SHP77 (cell line): ENCODE results near the gene TMEM187.

Source experiments
- DNase-seq, 2 experiments: peaks; one replicate each; lab custom pipeline; 2025; lab: John Stamatoyannopoulos, UW

The TMEM187 gene

GRCh38 chrX:154020536-154021115, 48.1 kb downstream of the TMEM187 start:
- no peak for DNase-seq

DNA sequence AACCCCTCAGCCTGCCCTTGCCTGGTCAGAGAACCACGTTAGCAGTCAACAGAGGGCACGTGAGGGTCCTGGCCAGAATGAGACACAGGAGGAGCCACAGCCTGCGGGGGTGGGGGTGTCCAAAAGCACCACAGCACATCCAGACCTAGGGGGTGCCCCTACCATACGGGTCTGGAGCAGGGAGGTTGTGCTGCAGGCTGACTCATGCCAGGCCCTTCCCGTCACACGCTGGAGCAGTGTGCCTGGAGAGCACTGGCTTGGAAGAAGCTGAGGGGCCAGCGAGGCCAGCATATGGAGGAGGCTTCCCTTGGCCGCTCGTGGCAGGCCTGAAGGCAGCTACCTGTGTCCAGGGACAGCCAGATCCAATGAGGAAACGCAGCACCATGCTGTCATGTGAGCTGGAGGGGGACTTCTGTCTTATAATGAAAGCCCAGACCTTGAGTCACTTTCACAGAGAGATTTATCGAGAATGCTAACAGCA, 48.6 kb downstream of the TMEM187 start:
- no peak for DNase-seq

DNA sequence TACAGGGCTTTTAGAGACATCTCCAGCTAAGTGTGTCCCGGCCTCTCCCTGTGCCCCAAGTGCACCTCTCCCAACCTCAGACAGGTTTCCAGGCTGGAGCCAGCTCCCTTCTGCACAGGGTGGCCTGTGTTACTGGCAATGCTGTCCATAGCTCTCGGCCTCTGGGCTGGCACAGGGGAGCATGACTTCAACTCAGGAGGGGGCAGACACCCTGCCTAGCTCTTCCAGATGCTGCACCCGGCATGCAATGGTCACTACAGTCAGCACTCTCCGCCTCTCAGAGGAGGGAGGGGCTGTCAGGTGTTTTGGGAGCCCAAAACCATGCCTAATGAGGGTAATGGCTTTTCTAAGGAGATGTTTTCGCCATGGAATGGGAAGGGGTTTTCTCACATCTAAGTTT, 49.6 kb downstream of the TMEM187 start:
- DNase-seq = no peak

DNA sequence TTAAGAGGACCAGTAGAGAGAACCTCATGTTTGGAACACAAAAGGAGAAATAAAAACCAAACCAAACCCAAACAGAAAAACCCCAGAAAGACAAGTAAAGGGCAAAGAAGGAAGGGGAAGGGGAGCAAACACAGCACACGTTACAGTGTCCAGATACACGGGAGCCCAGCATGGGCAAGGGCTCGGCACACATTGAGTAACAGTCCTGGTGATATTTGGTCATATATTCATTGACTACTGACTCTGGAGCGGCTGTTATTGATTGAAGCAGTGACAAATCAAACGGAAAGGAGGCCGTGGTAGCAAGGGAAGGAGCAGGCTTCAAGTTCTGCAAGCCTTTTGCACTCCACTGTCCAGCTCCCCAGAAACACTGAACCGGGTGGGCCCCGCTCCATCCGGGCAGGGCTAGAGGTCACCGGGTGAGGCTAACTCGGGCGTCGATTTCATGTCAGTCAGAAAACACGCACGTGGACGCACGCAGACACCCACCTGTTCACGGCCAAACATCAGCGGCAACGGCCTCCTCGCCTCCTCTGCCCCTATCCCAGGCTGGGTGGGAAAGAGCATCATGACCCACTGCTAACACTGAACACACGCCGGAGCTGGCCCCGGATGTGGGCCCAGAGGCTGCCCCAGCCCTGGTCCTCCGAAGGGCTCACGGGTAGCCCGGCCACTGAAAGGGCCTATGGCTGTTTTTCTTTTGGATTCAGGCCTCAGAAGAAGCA, 50.9 kb downstream of the TMEM187 start:
- no peak for DNase-seq

- DNase-seq = no peak
Measured at GRCh38 chrX:154024271-154024670, 51.7 kb downstream of the TMEM187 start.

DNA sequence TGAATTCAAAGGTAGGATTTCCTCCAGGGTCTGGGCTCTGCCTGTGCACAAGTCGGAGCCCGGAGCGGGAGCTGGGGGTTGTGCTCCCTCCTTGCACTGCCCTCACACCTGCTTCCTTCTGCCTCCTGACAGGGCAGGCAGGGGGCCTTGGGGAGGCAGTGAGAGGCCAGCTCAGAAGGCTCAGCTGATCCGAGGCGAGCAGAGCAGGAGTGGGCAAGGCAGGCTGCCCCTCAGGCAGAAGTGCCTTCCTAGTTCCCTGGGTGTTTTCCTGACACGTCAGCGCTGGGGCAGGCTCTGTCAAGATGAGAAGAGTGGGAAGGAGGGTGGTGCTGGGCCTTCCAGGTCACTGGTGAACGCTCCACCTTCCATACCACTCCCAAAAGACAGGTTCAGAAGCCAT, 52.7 kb downstream of the TMEM187 start:
- no peak for DNase-seq

GRCh38 chrX:154026136-154027021, 53.8 kb downstream of the TMEM187 start:
- no peak for DNase-seq

- DNase-seq = no peak
Measured at GRCh38 chrX:154027022-154027402, 54.5 kb downstream of the TMEM187 start.

GRCh38 chrX:154027986-154028385, 55.4 kb downstream of the TMEM187 start:
- DNase-seq = no peak

- no peak for DNase-seq
Measured at GRCh38 chrX:154028502-154029184, 56.1 kb downstream of the TMEM187 start.

DNA sequence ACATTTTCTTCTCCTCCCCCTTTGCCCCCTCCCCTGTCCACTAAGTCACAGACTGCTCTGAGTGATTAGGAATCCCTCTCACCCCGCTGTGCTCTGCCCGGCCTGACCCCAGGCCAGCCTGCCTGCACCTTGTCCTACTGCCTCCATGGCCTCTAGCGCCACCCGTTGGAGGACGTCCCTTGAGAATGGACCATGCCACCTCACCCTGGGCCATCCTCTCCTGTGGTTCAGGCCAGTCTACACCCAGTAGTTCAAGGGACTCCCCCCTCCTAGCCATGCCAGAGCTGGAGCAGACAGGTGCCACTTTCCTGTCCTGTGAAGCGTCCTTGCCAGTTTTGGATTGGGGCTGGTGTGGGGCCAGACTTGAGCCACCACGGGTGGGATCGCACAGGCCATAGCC, 56.9 kb downstream of the TMEM187 start:
- no peak for DNase-seq

DNA sequence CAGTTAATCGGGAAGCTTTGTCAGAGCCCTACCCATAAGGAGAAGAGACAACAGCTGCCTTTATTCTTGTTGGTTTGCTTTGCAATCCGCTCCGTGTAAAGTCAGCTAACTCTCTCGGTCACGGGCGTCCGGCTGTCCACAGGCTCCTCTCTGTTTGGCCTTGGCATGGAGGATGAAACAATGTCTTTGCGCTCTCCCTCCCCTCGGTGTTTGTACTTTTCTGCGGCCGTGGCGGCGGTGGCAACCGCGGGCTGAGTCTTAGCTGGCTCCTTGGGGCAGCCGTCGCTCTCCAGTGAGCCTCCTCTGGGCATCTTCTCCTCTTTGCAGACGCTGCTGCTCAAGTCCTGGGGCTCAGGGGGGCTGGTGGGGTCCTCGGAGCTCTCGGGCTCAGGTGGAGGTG, 57.7 kb downstream of the TMEM187 start:
- no peak for DNase-seq

- no peak for DNase-seq
Measured at GRCh38 chrX:154030715-154031305, 58.3 kb downstream of the TMEM187 start.

DNA sequence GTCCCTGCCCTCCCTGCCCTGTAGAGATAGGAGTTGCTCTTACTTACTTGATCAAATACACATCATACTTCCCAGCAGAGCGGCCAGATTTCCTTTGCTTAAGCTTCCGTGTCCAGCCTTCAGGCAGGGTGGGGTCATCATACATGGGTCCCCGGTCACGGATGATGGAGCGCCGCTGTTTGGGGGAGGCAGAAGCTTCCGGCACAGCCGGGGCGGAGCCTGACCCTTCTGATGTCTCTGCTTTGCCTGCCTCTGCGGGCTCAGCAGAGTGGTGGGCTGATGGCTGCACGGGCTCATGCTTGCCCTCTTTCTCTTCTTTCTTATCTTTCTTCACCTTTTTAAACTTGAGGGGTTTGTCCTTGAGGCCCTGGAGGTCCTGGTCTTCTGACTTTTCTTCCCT, 59.6 kb downstream of the TMEM187 start:
- no peak for DNase-seq

- no peak for DNase-seq
Measured at GRCh38 chrX:154032653-154033052, 60.1 kb downstream of the TMEM187 start.
